ENCODE results near the gene CACNA2D1. TPM values are rescaled to one million over a fixed set of nuclear protein-coding genes. Genes with fewer than 3 reads are reported as not detected.

Gene CACNA2D1
- 4.6 and 7.6 TPM in 2 replicates for total RNA-seq

DNA sequence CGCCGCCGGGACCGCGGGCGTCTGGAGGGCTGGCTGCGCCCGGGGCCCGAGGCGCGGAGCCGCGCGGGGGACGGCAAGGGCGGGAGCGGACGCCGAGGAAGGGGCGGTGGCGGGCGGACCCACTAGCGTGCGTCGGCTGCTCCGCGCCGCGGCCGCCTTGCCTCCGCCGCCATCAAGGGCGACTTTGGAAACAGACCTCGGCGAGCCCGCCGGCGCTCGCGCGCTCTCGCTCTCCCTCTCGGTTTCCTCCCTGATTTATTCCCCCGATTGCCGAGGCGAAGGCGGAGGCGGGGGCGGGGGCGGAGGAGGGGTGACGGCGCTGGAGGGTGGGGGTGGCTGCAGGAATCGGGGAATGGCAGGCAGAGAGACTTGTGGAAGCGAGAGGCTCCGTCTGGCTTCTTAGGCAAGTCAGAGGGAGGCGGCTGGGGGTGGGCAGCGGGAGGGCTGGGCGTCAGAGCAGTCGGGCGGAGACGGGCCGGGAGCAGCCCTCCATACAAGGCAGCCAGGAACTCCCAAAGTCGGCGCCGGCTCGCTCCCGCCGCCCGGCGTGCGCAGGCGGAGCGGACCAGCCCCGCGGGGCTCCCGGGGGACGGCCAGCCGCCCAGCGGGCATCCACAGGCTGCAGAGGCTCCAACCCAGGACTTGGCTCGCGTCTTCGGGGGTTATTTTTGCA, at the start of gene CACNA2D1:
CACNA2D1 (minus strand) TSS at position 231 of the 673 bp plus-strand sequence.
- peak; percentile 77 to 92 for DNase-seq (ENCODE audit: low read depth in 2 of 2)

DNA sequence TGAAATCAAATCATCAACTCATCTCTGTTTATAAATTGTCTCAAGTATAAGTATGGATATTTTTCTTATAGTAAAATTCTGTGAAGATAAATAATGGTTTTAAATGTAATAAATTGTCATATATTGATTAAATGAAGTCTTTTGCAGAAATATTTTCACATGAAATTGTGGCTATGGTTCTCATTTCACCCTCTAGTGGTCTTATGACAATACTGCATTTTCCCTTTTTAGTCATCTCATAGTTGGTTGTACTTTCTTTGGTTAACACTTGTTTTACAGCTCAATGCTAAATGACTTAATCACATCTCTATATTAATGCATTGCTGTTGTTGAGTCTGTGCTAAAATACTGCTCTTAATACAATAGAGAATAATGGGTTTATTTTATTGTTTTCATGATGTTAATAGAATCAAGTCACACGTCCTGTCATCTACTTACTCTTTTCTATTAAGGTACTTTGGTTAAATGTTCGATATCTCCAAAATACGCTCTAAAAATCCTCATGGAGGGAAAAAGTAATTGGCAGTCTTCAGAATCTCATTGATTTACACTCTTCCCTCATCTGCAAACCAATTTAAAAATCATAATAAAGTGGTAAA, 38.0 kb upstream of the CACNA2D1 start:
- DNase-seq (ENCODE audit: low read depth in 2 of 2): peak; percentile 42 to 56

DNA sequence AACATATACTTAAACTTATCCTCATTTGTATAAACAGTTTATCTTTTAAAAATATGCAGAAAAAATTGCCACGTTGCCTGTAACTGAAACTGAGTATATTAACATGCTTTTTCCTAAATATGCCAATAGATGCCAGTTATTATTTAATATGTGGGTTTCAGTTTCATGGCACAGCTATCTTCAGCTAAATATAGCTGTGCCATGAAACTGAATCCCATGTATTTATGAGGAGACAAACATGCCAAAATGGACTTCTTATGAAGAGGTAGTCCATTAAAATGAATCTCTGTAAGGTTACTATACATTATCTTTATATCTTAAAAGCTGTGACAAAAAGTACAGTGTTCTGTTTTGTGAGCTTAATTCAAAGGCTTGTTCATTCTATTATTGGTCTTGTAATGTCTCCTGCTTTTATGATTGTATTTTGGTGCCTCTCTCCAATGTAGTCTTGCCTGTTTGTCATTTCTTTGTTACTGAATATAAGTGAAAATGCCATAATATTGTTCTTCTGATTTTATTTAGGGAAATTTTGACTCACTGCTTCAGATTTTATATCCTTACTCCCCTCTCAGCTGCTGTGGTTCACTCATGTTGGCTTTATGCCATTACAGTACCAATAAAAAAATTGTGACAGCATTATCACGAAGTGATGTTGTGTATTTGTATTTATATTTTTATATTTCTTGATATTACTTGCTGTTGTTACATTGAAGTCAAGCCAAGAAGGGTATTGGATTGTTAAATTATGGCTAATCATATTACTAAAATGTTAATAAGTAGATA, 34.3 kb upstream of the CACNA2D1 start:
- DNase-seq (ENCODE audit: low read depth in 2 of 2): no peak

DNA sequence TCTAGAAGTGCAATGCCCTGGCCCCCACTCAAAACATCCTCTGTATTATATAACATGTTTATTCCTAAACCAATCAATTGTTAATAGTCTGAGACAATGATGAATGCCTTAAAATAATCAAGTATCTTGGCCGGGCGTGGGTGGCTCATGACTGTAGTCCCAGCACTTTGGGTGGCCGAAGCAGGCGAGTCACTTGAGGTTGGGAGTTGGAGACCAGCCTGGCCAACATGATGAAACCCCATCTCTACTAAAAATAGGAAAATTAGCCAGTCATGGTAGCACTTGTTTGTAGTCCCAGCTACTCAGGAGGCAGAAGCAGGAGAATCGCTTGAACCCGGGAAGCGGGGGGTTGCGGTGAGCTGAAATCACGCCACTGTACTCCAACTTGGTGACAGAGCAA, 29.4 kb upstream of the CACNA2D1 start:
- DNase-seq (ENCODE audit: low read depth in 2 of 2): no peak

DNA sequence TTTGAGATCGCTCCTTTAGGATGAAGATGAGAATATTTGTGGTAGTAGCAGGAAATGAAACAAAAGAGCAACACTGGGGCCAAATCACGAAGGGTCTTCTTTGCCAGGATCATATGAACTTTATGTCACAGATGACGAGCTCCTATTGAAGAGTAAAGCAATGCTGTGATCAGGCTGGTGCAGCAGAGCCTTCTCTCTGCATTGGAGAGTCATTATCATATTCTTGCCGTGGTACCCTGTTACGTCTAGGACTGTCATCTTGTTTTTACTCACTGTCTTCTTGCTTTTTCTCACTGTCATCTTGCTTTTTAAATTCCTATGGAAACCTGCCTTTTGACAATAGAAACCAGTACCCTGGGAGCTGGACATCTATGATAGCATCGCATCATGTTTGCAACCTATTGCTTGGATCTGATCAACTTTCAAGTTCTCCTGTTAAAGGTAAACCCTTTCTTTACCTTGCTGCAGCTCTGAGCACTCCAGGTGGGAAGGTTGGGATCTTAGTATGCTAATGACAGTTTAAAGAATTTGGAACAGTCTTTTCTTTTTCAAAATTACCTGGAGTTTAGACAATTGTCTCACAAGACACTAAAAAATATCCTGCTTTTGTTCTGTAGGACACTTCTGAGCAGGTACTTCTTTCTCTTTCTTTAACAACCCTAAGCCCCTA, 27.9 kb upstream of the CACNA2D1 start:
- DNase-seq (ENCODE audit: low read depth in 2 of 2): no peak

- DNase-seq (ENCODE audit: low read depth in 2 of 2): no peak
Observed at GRCh38 chr7:82469207-82469606, 25.6 kb upstream of the CACNA2D1 start.

GRCh38 chr7:82468435-82468834, 24.9 kb upstream of the CACNA2D1 start:
- DNase-seq (ENCODE audit: low read depth in 2 of 2): no peak

- no peak for DNase-seq (ENCODE audit: low read depth in 2 of 2)
Observed at GRCh38 chr7:82467020-82467419, 23.4 kb upstream of the CACNA2D1 start.

DNA sequence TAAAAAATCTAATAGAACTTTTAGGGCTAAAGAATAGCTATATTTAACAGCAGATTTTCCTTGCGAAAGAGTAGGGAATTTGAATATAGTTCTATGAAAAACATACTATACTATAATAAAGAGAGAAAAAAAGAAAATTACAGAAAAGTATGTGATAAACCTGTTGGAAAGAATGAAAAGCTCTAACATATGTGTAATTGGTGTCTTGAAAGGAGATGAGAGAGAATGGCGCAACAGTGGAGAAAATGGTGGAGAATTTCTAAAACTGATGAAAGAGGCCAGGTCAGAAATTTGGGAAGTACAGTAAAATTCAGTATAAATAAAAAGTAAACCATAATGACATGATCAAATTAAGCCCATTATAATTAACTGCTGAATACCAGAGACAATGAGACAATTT, 20.8 kb upstream of the CACNA2D1 start:
- no peak for DNase-seq (ENCODE audit: low read depth in 2 of 2)

- DNase-seq (ENCODE audit: low read depth in 2 of 2): no peak
Observed at GRCh38 chr7:82455295-82455694, 11.7 kb upstream of the CACNA2D1 start.

DNA sequence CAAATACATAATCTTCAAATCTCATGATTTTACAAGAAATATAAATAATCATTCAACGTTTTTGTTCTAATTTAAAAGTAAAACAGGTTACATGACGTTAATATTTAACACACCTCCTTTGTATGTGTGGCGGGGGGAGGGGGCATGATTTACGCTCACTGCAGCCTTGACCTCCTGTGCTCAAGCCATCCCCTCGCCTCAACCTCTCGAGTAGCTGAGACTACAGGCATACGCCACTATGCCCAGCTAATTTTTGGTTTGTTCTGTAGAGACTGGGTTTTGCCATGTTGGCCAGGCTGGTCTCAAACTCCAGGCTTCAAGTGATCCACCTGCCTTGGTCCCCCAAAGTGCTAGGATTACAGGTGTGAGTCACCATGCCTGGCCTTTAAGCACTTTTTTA, 7.2 kb upstream of the CACNA2D1 start:
- DNase-seq (ENCODE audit: low read depth in 2 of 2): no peak

DNA sequence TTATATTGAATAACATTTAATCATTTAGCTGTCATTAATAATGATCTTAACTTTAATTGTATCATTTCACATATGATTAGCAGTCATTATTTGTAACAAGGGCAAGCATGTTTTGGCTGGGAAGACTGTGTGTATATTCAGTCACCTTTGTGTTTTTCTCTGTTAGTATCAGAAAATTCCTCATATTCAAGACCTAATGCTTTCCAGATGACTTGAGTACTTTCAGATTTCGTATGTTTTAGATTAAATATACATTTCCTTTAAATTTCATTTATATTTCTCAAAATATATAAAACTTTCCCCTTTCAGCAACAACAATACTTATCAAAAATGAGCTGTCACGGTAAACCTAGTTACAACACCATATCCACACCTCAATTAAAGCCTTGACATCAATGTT, 6.3 kb upstream of the CACNA2D1 start:
- no peak for DNase-seq (ENCODE audit: low read depth in 2 of 2)

DNA sequence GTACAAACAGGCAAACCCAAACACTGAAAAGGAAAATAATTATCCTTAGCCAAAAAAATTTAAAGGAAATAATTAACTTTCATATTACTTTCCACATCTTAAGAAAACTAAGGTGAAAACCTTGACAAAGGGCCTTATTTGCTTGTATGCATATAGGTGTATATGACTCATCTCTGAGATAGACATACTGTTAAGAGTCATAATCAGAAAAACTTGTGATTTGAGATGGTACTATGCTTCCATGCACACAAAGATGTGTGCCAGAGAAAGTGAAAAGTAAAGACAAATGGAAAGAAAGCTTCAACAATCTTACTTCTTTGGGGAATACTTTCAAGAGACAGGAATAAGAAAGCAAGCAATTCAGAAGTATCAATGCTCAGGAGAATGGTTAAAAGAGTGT, 3.3 kb upstream of the CACNA2D1 start:
- DNase-seq (ENCODE audit: low read depth in 2 of 2): no peak

GRCh38 chr7:82445271-82445670, 1.7 kb upstream of the CACNA2D1 start:
- no peak for DNase-seq (ENCODE audit: low read depth in 2 of 2)

- peak in 1 of 2 donors; percentile 2 for DNase-seq (ENCODE audit: low read depth in 2 of 2)
Observed at GRCh38 chr7:82444220-82444909, 788 bp upstream of the CACNA2D1 start.

DNA sequence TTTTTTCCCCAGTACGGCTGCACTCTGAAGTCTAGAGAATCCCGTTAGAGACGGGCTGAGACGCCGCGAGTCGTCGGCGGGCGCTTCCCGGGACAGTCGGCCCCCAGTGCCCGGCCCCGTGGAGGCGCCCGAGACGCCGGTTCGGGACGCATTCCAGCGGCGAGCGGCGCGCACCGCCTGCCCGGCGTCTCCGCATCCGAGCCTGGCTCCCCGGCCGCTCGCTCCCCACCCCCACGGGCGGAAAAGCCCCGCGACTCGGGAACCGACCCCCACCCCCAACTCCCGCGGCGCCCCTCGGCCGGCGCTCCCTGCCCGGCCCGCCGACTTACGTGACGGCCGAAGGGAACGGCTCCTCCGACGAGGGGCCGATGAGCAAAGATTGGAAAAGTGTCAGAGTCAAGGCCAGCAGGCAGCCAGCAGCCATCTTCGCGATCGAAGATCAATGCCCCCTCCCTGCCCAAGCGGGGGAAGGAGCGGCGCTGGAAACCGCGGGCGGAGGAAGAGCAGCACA, 486 bp downstream of the CACNA2D1 start:
- DNase-seq (ENCODE audit: low read depth in 2 of 2): peak; percentile 35 to 45

GRCh38 chr7:82442492-82443035, 1.0 kb downstream of the CACNA2D1 start:
- DNase-seq (ENCODE audit: low read depth in 2 of 2): peak; percentile 34 to 50

DNA sequence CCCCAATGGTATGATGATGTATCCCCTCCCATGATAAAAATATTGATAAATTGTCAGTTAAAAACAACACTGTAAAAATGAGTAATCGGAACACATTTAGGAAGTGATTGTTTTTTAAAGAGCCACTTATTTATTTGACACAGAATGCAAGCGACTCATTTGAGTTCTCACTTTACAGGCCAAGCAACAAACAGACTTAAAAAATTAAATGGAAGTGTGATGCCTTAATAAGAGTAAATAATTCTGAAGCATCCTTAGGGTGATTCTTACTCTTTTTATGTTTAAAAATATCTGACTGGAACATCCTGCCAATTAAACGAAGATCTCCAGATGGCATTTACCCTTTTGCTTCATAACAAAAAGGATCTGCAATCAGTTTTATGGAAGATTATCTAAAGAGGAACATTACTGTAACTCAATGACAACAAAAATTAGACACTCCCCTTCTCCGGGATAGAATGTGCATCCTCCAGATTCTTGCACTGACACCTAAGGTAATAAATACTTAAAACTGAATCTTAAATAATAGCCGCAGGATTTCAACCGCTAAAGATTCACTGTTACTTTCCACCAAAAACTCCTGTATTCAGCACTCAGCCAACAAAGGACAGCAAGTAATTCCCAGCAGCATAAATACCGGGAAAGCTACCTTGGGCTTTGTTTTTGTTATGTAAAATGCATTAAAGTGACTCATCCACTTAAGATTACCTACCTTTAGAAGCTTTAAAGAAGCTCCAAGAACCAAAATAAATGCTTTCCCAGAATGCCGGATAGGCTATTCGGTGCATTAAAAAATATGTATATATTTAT, 1.7 kb downstream of the CACNA2D1 start:
- peak; percentile 21 to 43 for DNase-seq (ENCODE audit: low read depth in 2 of 2)

GRCh38 chr7:82438521-82438920, 5.1 kb downstream of the CACNA2D1 start:
- no peak for DNase-seq (ENCODE audit: low read depth in 2 of 2)

- no peak for DNase-seq (ENCODE audit: low read depth in 2 of 2)
Observed at GRCh38 chr7:82435769-82436168, 7.8 kb downstream of the CACNA2D1 start.

All from lung microvascular endothelial cell (primary cell).